C1 segment of cervical spinal cord (tissue), 14 donors: ENCODE measurements around the gene PRC1.
A peak's percentile ranks its signal among the peaks of the same experiment; 100 is the strongest.

Experiments used
- DNase-seq, 14 donors: peaks; one replicate each; lab custom pipeline; 2025; lab: John Stamatoyannopoulos, UW

Gene PRC1

GRCh38 chr15:90955624-90956273 is 38.6 kb downstream of the PRC1 start:
- DNase-seq = no peak

DNA sequence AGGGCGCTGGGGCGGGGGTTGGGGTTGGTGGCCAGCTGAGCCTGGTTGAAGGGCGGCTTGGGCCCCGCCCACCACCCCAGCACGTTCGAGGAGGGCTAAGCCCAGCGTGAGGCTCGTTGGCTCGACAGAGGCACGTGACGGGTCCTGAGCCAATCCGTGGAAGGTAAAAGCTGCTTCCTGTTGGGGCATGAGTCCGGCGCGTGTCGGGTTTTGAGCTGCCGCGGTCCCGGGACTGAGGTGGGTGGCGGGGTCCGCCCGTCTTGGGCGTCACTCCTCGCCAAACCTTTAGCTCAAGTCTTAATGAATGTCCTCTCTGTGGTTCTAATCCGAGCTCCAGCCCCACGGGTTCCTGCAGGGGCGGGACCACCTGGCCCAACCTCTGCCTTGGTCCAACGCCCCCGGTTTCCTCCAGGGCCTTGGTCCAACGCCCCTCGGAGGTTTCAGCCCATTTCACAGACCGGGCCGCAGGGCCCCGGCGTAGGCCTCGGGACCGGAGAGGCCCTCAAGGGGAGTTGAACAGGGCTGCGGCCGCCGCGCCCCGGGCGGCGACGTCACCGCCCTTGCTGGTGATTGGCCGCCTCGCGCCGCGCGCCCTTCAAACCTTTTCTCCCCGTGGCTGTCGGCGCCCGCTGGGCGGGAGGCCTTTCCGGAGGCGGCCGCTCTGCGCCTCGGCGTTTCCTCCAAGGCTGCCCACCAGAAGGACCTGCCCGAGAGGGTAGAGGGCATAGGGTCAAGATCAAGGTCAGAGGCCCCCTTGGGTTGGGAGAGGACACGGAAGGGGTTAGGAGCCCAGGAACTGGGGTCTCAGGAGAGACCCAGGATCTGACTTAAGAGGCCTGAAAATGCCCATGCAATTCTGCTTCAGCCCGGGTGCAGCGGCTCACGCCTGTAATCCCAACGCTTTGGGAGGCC is 39.4 kb downstream of the PRC1 start, which contains the start of gene RCCD1:
Gene RCCD1 (plus strand): TSS at position 173 of the 912 bp plus-strand sequence. CDS start 1,851 bp downstream, outside the sequence.
- DNase-seq = peak; percentile 42 to 92 (median 84)

GRCh38 chr15:90953947-90954711 is 40.2 kb downstream of the PRC1 start:
- no peak for DNase-seq

GRCh38 chr15:90952901-90953677 is 41.2 kb downstream of the PRC1 start:
- no peak for DNase-seq

GRCh38 chr15:90950676-90951075 is 43.7 kb downstream of the PRC1 start:
- no peak for DNase-seq

- DNase-seq = no peak
These were observed 44.2 kb downstream of the PRC1 start for GRCh38 chr15:90949979-90950675.

DNA sequence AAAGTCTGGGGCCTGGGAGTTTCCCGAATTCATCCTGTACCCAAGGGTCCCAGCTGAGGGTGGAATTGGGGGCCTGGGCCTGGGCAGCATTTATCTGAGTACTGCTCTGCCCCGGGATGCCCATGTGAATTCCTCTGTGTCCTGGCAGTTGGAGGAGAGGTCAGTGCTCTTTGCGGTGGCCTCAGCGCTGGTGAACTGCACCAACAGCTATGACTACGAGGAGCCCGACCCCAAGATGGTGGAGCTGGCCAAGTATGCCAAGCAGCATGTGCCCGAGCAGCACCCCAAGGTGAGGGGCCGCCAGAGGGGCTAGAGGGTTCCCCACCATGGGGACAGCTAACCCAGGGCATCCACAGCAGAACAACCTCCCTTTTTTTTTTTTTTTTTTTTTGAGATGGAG is 45.8 kb downstream of the PRC1 start:
- no peak for DNase-seq

GRCh38 chr15:90947577-90948357 is 46.6 kb downstream of the PRC1 start:
- no peak for DNase-seq

GRCh38 chr15:90946941-90947576 is 47.3 kb downstream of the PRC1 start:
- no peak for DNase-seq

GRCh38 chr15:90946538-90946937 is 47.8 kb downstream of the PRC1 start:
- DNase-seq = peak in 2 of 14 donors; percentile 11 to 91

DNA sequence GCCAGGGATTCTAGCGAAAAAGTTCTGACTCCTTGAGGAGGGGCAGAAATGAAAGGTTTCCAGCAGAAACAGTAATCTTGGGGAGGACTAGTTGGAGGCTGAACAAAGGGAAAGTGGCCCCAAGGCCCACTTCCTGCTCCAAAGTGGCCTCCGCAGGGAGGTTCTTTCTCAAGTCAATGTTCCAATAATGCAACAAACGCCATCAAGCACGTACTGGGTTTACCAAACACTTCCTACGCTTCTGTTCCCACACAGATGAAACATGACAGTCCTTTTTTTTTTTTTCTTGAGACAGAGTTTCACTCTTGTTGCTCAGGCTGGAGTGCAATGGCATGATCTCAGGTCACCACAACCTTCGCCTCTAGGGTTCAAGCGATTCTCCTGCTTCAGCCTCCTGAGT is 49.2 kb downstream of the PRC1 start:
- DNase-seq = no peak

DNA sequence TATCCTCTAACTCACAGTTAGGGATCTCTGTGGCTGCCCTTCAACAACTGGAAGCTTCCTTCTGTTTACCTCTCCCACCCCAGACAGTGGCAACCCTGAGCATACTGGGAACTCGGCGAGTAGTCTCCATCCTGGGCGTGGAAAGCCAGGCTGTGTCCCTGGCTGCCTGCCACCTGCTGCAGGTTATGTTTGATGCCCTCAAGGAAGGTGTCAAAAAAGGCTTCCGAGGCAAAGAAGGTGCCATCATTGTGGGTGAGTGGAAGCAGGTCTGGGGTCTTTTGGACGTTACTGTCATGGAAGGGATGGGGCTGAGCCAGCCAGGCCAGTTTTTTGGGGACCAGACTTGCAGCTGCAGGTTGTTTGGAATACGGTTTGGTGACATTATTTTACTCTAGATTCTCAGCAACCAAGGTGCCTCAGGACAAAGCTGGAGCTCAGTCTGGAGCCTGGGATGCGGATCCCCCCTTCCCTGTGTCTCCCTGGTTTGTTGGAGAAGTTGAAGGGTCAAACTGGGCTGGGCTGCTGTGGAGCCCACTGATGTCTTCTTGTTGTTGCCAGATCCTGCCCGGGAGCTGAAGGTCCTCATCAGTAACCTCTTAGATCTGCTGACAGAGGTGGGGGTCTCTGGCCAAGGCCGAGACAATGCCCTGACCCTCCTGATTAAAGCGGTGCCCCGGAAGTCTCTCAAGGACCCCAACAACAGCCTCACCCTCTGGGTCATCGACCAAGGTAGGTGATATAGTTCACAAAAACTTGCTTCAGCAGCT is 51.8 kb downstream of the PRC1 start:
- no peak for DNase-seq

DNA sequence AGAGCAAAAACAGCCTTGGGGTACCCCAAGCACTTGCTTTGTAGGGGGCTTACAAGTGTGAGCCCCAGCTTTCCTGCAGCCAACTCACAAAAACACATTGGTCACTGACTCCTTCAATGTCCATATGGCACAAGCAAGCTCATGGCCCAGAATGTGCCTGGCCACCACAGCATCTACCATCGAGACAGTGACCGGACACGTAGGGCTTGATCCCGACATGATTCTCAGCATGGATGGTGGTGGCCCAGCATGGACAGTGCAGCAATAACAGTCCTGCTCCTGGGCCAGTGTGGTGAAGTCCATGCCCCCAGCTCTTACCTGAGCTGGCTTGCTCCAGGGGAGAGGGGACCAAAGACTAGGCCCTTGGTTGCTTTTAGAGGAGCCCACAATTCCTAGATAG is 53.3 kb downstream of the PRC1 start:
- no peak for DNase-seq

- DNase-seq = no peak
These were observed 54.6 kb downstream of the PRC1 start for GRCh38 chr15:90939756-90940155.

DNA sequence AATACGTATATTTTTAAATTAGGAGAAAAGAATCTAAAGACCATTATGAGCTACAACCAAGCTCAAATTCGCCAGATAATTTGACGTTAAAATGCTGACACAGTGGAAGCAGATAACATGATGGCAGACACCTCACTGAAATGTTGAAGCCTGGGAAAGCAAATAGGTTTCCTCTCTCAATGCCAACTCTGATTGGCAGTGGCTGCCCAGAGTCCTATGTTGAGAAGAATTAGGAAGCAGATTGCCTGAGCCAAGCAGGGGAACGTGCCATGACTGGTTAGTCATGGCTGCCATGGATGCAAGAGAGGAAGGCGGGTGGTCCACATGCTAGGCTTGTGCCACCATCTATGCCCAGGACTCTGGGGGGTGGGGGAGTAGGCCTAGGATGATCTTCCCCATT is 56.1 kb downstream of the PRC1 start:
- no peak for DNase-seq

DNA sequence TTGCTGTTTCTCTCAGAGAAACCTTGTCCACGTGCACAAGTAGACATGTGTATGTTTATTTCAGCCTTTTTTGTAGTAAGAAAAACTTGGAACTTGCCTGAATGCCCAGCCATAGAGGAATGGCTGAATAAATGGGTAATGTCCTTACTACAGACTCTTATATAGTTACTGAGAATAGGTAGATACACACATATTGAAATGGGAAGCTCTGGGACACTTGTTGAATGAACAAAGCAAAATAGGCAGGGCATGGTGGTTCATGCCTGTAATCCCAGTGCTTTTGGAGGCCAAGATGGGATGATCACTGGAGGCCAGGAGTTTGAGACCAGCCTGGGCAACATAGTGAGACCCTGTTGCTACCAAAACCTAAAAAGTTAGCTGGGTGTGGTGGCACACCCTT is 57.5 kb downstream of the PRC1 start:
- no peak for DNase-seq

DNA sequence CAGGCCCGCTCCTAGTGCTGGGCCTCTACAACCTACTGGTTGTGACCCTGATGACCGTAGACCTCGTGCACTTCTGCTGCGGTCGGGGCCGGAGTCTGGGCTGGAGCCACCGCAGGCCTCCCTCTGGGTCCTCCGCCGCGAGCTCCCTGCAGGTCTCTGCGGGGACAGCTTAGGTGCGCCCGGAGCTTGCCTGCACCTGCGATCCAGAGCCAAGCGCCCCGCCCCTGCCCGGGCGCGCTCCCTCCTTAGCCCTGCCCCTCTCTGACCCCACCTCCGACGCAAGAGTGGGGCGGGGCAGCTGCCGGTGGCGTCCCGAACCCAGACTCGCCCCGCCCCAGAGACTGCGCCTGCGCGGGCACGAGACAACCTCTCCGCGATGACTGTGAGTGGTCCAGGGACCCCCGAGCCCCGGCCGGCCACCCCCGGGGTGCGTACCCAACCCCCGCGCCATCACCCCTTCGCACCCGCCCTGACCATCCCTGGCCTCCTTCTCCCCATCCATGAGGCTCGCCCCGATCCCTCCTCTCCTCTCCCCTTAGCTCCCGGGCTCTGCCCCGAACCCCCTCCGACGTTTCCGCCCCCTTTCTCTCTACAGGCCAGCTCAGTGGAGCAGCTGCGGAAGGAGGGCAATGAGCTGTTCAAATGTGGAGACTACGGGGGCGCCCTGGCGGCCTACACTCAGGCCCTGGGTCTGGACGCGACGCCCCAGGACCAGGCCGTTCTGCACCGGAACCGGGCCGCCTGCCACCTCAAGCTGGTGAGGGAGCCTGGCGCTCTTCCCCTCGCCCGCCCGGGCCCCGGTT is 59.2 kb downstream of the PRC1 start, which contains the start of gene UNC45A:
Gene UNC45A (plus strand): TSS at position 337 of the 803 bp plus-strand sequence. CDS start 40 bp downstream, at position 377.
- peak; percentile 24 to 91 (median 82) for DNase-seq
